ELF-1 (cell line): Measurements from ENCODE around the gene GMDS.

Experiments used
- DNase-seq: peaks from one replicate; pipeline ENCODE4 v3.0.0-alpha.2; 2016; ENCODE audit warnings: low read depth, low spot score

GMDS gene

GRCh38 chr6:1988843-1989242, 256.6 kb downstream of the GMDS start:
- DNase-seq = no peak

- no peak for DNase-seq
These were observed 257.8 kb downstream of the GMDS start for GRCh38 chr6:1987640-1988039.

DNA sequence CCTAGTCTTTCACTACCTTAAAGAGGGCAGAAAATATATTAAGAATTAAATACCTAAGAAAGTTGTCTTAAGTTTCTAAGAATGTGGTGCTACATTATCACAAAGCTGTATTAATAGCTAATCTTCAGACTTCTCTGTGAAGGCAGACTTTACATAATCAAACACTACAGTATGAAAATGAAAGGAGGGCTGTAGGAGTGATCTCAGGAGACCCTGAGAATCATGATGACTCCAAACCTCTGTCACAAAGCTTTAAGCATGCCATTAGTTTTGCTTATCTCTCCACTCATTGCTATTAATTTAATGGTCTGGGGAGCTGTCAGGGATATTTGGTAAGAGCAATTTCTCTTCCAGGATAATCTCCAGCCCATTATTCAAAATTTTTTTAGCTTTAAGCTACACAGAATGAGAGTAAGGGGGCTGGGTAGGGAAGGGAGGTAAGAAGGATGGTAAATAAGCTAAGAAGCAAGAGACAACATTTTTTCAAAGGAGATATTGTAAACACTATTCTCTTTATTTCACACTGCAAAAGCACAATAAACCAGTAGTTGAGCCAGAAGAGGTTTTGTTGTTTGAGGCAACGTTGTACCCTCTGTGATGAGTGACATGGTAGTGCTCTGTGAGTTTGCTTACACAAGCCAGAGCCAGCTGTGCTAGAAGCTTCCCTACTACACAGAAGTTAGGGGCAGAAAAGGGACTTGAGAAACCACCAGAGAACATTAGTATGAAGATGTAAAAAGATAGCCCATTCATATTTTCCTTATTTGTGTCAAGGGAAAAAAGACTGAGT, 258.8 kb downstream of the GMDS start:
- DNase-seq = no peak

- DNase-seq = no peak
These were observed 260.9 kb downstream of the GMDS start for GRCh38 chr6:1984346-1984994.

- no peak for DNase-seq
These were observed 261.6 kb downstream of the GMDS start for GRCh38 chr6:1983850-1984249.

DNA sequence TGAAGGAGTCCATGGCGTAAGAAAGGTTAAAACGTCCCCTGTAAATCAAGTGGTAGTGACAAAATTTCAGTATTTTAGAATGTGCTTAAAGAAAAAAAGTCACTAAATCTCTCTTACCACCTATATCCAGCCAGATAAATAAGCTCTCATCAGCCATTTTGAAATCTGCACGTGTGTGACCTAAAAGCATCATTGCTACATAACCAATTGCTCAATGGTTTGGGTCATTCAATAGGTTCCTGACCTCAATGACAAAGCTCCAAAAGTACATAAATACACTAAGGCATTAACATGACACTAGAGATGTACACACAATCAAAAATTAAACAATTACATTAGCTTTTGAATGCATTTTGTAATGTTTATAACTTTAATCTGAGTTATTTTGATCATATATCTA, 272.4 kb downstream of the GMDS start:
- DNase-seq = no peak

DNA sequence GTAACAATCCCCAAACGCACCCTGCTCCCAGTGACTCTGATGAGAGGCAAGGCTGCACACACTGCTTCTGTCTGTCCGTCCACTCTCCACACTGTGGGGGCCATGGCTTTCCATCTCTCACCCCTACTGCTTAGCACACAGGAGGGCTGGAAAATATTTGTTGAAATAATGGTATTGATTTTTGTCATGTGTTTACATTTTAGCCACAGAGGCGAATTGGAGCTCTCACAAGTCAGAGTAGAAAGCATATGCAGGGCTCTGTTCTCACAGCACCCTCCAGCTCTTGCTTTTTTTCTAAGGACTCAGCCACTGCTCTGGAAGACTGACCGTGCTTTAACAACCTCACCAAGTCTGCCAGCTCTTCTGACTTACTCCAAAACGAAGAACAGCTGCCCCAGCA, 273.8 kb downstream of the GMDS start:
- DNase-seq = no peak

DNA sequence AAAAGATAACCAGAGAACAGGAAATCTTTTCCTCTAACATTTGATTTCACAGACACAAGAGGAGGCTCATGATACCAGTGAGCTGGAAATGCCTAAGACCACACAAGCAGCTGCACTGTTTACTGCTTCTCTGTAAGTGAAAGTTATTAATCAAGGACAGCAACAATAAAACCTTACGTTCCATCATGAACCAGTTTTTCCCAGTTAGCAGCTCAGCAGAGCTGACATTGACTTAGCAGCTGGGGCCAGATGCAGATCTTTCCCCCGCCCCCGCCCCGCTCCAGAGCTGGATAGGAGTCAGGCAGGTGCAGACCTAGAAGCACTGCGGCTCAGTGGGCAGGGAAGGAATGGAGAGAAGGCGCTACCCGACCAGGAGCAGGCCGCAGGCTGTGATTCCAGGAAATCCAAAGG, 275.2 kb downstream of the GMDS start:
- DNase-seq = no peak

GRCh38 chr6:1966713-1967112, 278.7 kb downstream of the GMDS start:
- no peak for DNase-seq

DNA sequence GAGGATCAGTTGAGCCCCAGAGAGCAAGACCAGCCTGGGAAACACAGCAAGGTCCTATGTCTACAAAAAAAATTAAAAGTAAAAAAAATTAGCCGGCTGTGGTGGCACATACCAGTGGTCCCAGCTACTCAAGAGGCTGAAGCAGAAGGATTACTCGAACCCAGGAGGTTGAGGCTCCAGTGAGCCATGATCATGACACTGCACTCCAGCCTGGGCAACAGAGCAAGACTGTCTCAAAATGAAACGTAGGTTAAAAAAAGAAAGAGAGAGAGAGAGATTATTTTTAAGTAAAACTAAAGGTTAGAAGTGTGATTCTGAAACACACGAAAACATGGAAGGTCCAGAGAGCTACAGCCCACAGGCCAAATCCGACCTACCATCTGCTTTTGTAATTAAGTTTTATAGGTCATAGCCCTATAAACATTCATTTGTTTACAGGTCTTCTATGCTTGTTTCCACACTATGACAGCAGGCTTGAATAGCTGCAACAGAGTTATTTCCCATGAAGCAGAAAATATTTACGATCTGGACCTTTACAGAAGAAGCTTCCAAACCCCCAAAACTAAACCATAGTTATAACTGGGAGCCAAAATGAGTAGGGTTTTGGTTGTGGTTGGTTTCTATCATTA, 279.7 kb downstream of the GMDS start:
- DNase-seq = no peak

DNA sequence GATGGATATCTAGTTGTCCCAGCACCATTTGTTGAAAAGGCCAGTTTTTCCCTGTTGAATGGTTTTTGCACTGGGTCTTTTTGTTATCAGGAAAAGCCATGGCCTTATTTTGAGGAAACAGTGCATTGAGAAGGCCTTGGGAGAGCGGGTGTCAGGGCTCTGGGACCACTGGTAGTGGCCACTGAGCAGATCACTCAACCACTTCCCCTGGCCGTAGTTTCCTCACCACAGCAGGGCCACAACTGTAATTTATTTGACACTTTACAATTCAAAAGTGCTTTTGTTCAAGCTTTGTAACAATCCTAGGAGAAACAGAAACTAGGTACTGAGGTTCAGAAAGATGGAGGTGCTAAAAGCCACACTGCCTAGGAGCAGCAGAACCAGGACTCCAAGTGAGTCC, 281.8 kb downstream of the GMDS start:
- DNase-seq = no peak

DNA sequence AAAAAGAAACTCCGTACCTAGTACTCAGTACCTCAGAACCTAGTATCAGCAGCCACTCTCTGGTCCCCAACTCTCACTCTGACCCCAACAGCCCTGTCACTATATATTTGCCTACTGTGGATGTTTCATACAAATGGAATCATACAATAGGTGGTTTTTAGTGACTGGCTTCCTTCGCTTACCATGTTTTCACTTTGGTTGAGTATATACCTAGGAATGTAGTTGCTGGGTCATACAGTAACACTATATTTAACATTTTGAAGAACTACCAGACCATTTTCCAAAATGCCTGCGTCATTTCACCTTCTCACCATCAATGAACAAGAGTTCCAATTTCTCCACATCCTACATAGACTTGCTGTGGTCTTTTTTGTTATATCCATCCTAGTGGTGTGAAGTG, 283.2 kb downstream of the GMDS start:
- no peak for DNase-seq

- no peak for DNase-seq
These were observed 284.8 kb downstream of the GMDS start for GRCh38 chr6:1960486-1961142.

DNA sequence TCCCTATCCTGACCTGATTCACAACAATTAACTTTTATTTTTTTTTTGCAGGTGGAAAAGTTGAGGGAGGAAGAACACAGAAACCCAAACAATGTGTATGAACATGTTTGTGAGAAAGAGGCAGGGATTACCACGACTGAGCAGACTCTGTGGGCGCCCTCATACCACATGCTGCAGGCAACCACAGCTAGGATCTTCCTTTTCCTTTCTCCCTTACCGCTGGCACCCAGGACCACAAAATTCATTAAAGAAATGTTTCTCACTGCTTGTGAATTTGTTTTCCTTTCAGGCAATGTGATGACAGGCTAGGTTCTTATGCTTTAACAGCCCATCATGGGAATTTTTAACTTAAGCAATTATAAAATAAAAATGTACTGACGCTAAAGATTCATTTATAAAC, 287.1 kb downstream of the GMDS start:
- DNase-seq = no peak

DNA sequence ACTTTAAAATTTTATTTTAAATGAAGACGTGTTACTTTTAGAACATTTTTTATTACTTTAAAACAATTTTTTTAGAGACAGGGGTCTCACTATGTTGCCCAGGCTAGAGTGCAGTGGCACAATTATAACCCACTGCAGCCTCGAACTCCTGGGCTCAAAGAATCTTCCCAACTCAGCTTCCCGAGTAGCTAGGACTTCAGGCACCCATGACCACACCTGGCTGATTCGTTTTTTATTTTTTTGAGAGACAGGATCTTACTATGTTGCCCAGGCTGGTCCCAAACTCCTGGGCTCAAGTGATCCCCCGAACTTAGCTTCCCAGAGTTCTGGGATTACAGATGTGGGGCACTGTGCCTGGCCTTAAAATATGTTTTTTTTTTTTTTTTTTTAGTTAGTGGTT, 287.7 kb downstream of the GMDS start:
- no peak for DNase-seq

GRCh38 chr6:1952740-1953360, 292.6 kb downstream of the GMDS start:
- DNase-seq = no peak

GRCh38 chr6:1950631-1951030, 294.8 kb downstream of the GMDS start:
- no peak for DNase-seq

GRCh38 chr6:1949538-1949937, 295.9 kb downstream of the GMDS start:
- no peak for DNase-seq

- DNase-seq = no peak
These were observed 297.5 kb downstream of the GMDS start for GRCh38 chr6:1947922-1948321.

DNA sequence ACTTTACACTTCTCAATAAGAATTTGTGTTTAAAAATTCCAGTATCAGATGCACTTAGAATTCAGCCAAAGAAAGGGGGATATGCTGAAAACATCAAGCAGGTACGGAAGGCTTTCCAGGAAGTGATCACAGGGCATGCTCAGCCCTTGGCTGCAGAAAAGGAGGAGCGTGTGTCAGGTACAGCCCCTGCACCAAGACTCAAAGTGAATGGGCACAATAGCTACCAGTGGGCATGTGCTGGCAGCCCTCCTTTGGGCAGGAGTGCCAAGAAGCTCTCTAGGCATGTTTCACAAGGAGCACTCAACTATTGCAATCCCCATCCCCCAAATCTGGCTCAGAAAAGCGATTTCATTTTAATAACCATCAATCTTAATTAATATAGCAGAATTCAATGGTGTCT, 298.8 kb downstream of the GMDS start:
- DNase-seq = no peak

DNA sequence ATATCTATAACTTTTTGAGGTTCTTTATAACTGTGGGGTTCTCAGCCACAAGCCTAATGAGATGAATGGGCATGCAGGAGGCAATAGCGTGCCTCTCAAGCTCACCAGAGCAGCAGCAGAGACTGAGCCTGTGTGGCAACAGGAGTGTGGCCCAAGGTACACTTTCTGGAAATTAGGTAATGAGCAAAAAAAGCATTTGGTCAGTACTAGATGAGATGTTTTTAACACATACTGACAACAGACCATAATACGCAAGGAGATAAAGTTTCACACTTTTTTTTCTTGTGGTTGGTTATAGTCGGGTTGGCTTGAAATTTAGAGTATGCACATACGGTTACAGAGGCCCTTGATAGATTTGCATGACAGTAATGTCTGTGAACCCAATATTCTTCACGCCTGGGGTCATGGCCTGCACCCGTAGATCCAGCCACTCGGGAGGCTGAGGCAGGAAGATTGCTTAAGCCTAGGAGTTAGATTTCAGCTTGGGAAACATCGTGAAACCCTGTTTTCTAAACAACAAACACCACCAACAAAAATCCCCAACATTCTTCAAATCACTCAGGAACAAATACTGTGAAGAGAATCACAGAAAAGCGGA, 300.1 kb downstream of the GMDS start:
- DNase-seq = no peak

DNA sequence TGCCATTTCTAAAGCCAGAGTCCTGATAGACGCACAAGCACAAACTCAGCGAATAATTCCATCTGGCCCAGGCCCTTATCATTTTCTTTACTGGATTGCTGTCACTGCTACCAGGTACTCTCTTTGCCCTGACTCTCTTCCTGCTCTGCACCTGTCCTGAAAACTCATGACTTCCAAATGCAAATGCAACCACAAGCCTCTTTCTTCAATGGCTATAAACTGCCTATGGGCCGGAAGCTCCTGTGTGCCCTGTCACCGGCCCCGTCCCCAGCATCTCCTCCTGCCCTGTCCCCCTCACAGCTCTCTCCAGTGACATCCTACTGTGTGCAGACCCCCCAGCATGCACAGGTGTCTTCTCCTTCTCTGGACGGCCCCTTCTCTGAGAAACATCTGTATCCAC, 302.6 kb downstream of the GMDS start:
- DNase-seq = no peak
